HG03025 (cell line): ENCODE measurements around the gene ARL14EP.

Experiments used
- ATAC-seq: cut with Tn5 transposase; IDR thresholded peaks from one replicate; pipeline ENCODE4 v1.9.1; 2021; ENCODE audit warnings: mild to moderate bottlenecking, moderate library complexity; ENCODE audit not compliant: unreplicated experiment, low FRiP score

Gene ARL14EP

DNA sequence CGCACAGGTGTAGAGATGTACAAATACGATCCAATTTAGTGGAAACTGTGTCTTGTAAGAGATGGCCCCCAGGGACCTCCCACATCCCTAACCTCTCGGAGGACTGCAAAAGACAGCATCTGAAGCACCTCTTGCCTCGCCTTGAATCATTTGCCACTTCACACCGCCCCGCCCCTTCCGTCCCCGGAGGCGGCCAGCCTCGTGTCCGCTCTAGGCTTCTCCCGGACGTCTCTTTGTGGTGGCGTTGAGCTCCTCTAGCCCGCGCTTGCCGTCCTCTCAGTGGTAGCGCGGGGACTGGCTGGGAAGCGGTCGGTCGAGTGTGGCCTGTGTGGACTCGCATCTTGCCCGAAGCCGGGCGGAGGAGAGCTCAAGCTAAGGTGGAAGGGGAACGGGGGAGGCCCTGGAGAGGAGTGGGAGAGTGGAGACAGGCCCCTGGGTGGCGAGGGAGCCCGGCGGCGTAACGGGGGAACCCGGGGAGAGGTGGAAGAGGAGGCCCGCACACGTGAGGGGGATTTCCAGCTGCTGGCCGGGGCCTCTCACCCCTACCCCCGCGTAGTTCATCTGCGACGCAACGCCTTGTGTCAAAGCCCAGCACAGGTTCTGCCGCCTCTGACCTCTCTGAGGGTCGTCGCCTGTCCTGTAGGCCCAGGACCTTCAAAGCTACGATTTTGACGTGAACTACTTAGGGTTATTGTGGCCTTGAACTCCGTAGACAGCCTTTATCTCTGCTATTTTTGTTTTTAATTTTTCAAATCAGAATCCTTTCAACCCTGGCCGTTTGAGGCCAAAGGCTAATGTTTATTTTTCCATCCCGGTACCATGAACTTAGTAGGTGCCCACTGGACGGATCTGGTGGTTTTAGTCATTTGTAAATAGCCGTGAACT, at the start of gene ARL14EP:
Gene ARL14EP, plus strand, starts transcription at position 279 of the 885 bp plus-strand sequence. CDS start 7,845 bp downstream, outside the sequence.
- peak; percentile 98 for ATAC-seq

DNA sequence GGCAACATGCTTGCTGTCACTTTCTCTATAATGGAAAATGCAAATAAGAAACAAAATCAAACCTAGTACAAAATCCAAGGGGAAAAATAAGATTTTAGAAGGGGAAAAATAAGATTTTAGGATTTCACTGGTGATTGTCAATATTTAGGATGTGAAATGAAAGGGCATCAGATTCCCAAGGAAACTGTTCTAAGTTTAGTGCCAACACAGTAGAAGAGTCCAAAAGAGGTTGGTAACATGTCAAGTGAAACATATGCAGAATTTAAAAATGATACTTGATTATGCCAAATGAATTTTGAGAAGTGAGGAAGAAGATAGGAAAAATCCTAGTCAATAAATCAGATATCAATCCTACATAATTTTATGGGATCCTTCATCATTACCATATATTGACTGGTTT, 45.7 kb upstream of the ARL14EP start:
- no peak for ATAC-seq

GRCh38 chr11:30279796-30280195, 43.1 kb upstream of the ARL14EP start:
- no peak for ATAC-seq

DNA sequence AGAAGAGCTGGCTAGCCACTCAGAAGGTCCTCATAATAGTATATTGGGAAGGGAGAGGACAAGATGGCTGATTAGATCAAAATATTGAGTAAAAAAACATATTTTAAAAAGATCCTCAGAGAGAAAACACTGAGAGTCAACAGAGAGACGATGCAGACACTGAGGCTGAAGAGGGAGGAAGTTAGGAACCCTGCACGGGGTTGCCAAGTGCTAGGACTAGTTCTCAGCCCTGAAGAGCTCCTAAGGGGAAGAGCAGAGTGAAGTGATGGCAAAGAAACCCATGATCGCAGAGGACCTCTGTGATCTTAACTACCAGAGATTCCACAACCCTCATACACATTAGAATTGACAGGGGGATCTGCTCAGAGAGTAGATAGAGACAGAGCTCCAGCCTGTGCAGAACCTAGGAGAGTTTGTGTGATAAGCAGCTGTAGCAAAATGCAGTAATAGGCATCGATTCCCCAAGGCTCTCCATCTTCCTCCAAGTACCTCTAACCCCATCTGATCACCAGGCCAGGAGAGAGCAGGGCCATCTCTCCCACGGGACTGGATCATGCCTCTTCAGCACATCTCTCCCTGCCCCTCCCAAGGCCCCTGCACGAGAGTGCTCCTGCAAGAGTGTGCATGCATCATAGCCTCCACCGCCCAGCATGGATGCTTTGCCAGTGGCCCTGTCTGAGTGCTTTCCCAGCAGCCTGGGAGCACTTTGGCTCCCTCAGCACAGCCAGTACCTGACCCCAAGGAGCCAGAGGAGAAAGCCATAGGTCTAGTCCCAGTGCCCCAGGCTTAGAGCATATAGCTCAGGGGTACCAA, 41.2 kb upstream of the ARL14EP start:
- ATAC-seq: no peak

GRCh38 chr11:30282289-30282631, 40.6 kb upstream of the ARL14EP start:
- ATAC-seq: no peak

GRCh38 chr11:30284836-30285235, 38.1 kb upstream of the ARL14EP start:
- ATAC-seq: no peak

- no peak for ATAC-seq
These were observed 37.3 kb upstream of the ARL14EP start for GRCh38 chr11:30285416-30286121.

DNA sequence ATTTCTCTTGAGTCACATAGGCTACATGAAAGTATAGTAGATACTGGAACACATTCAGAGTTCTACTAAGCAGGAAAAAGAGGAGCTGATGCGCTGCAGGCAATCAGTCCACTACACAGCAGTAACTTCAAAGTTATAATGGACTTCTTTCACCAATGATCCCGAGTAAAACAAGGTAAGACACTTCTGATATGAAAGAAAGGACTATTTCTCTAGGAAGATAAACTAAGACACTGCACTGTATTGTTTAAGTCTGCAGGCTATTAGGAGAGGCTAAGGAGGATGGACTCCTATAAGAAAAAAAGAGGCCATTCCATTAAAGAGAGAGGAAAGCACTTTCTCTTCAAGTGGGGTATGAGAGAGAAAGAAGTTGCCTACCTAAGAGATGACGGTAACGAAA, 31.6 kb upstream of the ARL14EP start:
- no peak for ATAC-seq

DNA sequence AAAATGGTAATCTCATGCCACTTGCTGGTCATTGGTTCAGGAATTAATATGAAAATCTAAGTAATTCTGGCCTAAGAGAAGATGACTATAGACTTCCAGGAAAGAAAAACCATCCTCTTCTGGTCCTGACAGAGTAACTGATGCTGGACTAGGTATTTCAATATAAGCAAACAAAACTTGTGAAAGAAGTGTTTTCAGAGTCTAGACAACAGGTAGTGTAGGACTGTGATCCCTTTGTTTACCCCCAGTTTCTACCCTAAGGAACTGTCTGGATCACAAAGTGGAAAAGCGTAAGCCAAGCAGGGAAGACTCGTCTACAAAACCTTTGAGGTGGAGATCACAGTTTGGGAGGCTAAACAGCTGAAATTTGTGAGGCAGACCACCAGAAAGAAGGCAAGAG, 30.4 kb upstream of the ARL14EP start:
- no peak for ATAC-seq

GRCh38 chr11:30295178-30295885, 27.6 kb upstream of the ARL14EP start:
- ATAC-seq: no peak

DNA sequence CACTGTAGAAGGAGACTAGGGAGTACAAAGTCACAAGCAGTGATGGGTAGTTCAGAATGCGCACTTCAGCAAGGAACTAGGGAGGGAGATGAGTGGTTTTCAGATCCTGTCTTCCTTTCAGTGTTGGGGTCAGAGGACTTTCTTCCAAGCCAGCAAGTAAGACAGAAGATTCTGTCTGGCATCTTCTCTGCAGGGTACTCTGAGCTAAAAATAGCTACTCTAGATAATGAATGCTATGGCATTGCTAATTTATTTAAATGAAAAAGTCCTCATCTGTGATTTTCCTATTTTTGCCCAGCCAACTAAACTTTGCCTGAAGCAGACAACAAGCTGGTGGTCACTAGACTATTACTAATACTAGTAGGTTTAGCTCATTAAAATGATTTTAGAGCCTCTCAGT, 18.3 kb upstream of the ARL14EP start:
- ATAC-seq: no peak

GRCh38 chr11:30310623-30311022, 12.3 kb upstream of the ARL14EP start:
- peak; percentile 93 for ATAC-seq

- ATAC-seq: no peak
These were observed 11.7 kb upstream of the ARL14EP start for GRCh38 chr11:30311189-30311588.

DNA sequence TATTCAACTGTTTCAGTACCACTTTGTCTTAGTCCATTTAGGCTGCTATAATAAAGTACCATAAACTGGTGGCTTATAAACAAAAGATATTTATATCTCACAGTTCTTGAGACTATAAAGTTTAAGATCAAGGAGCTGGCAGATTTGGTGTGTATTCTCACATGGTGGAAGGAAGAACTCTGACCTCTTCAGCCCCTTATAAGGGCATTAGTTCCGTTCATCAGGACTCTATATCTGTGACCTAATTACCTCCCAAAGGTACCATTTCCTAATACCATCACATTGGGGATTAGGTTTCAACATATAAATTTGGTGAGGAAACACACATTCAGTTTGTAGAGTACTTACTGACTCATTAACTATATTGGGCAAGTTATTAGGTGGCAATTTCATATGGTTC, 10.7 kb upstream of the ARL14EP start:
- ATAC-seq: no peak

- ATAC-seq: no peak
These were observed 9.3 kb upstream of the ARL14EP start for GRCh38 chr11:30313580-30313979.

- ATAC-seq: no peak
These were observed 8.3 kb upstream of the ARL14EP start for GRCh38 chr11:30314625-30315024.

DNA sequence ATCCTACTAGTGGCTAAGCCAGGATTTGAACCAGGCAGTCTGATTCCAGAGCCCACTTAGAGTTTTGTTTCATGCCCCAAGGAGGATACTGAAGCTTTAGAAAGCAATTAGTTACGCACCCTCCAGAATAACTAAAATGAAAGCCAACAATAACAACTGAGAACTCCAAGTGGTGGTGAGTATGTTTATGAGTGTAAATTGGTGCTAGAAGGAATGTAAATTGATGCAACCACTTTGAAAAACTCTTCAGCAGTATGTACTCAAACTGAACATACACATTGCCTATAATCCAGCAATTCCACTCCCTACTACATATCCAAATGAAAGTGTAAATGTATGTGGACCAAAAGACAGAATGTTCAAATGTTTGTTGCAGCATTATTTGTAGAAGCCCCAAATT, 6.7 kb upstream of the ARL14EP start:
- no peak for ATAC-seq

GRCh38 chr11:30317030-30317429, 5.9 kb upstream of the ARL14EP start:
- ATAC-seq: no peak

DNA sequence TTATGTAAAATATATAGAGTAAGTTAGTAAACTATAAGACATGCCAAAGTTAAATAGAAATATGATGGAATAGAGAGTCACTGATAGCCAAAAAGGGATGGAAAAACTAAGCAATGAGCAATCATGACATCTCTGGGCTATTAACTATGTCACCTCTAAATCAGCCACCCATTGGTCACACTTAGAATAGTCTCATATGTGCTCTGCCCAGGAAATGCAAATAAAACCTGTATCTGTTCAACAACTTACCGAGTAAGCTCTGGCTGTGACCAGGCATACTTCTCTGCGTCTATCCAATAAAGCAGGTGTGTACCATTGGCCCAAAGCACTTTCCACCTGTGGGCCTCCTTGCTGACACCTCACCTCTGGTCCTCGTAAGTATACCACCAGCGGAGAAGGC, 1.6 kb upstream of the ARL14EP start:
- no peak for ATAC-seq

DNA sequence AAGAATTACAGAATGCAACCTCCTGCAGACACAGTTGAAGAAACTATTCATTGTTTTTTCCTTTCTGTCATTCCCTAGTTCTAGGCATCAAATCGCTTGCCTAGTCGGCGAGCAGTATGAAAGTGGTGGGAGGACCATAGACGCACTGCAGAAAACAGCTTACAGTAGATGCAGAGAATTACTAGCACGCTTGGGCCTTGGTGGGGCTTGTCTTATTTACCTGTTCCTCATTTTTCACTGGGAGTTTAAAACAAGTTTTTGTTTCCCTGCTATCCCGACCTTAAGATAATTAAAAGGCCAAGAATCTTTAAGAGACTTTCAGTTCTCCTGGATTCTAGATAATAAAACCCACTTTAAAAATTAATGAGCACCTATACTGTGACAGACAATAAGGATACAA, 713 bp upstream of the ARL14EP start:
- no peak for ATAC-seq
